Lower lobe of right lung (tissue), 2 donors: ENCODE measurements around the gene SYT3. TPM values are rescaled to one million over a fixed set of nuclear protein-coding genes. Genes with fewer than 3 reads are reported as not detected.
"Not testable (repeated sequence)": the region's sequence is repeated elsewhere in the genome, so short reads cannot be mapped to it uniquely, and the experiment has no call there.

Experiments
- ATAC-seq, 2 donors: fragments of 200-7000 bp; cut with Tn5 transposase; one replicate each; pipeline ENCODE4 v1.9.1; 2020 to 2022; ENCODE audit warnings: mild to moderate bottlenecking in 2 of 2, moderate library complexity in 2 of 2
- DNase-seq: peaks from one replicate; pipeline ENCODE4 v3.0.0-alpha.2; 2020
- H3K27ac ChIP-seq: fragments of 200-600 bp; one replicate; pipeline ENCODE4 v1.8.0; 2022
- H3K27me3 ChIP-seq: fragments of 200-600 bp; one replicate; pipeline ENCODE4 v1.8.0; 2022; ENCODE audit warnings: low read depth
- H3K36me3 ChIP-seq: fragments of 200-600 bp; one replicate; pipeline ENCODE4 v1.8.0; 2022; ENCODE audit warnings: mild to moderate bottlenecking
- H3K4me1 ChIP-seq: fragments of 200-600 bp; one replicate; pipeline ENCODE4 v1.8.0; 2022
- H3K4me3 ChIP-seq: fragments of 200-600 bp; one replicate; pipeline ENCODE4 v1.8.0; 2022; ENCODE audit warnings: mild to moderate bottlenecking
- H3K9me3 ChIP-seq: fragments of 200-600 bp; one replicate; pipeline ENCODE4 v1.8.0; 2022
- CTCF ChIP-seq: fragments of 200-600 bp; IDR thresholded peaks from one replicate; pipeline ENCODE4 v1.8.0; 2022; ENCODE audit warnings: antibody characterized with exemption, mild to moderate bottlenecking
- intact Hi-C: fragments of 100-400 bp; cut with DNase I; formaldehyde crosslinking; loops from one replicate; pipeline ENCODE4 v1.11.0; 2022
- total RNA-seq: library from RNA; stranded (reverse); fragmentation: NEBNext Ultra II Directional; extraction: Animal tissue kit (Norgen Biotek cat#: 25700); gene quantifications from one replicate; pipeline ENCODE4 v1.2.1, GENCODE V29; 2021
- donor health status: DM: no; HTN: yes; CAD: no; lungs with severe emphysema.

Gene SYT3
- total RNA-seq, 1 donor from 2014 or later = 1.2 TPM

- ATAC-seq = peak; percentile 70 to 79
- H3K36me3 ChIP-seq, H3K9me3 ChIP-seq, H3K4me3 ChIP-seq, H3K4me1 ChIP-seq, intact Hi-C loops, H3K27ac ChIP-seq, DNase-seq: not testable (repeated sequence)
- peak; percentile 8 for TF ChIP-seq CTCF
- peaks cover 23% of the 10 kb centered on the region for H3K27me3 ChIP-seq
Measured at GRCh38 chr19:50606059-50606836, 33.4 kb downstream of the SYT3 start.

GRCh38 chr19:50604264-50605073 is 35.2 kb downstream of the SYT3 start:
- intact Hi-C loops, H3K4me1 ChIP-seq, DNase-seq, H3K27ac ChIP-seq, H3K9me3 ChIP-seq, H3K36me3 ChIP-seq, H3K4me3 ChIP-seq: not testable (repeated sequence)
- H3K27me3 ChIP-seq = peaks cover 32% of the 10 kb centered on the region
- ATAC-seq = peak; percentile 41 to 57

- no peak for ATAC-seq
- no peak for DNase-seq
- Histone ChIP-seq H3K4me1 (no peaks in the 10 kb centered on the region), H3K4me3 (no peak overlapping the region), H3K27me3 (peaks cover 32% of the 10 kb centered on the region), H3K9me3 (no peaks in the 10 kb centered on the region), H3K27ac (no peak overlapping the region), H3K36me3 (no peaks in the 10 kb centered on the region)
- TF ChIP-seq CTCF = no peak
- intact Hi-C loops = no loop called here
Measured at GRCh38 chr19:50602935-50603334, 36.7 kb downstream of the SYT3 start.

GRCh38 chr19:50602496-50602895 is 37.2 kb downstream of the SYT3 start:
- H3K27ac ChIP-seq = no peak overlapping the region
- ATAC-seq (no peak), DNase-seq (no peak)
- peaks cover 32% of the 10 kb centered on the region for H3K27me3 ChIP-seq
- intact Hi-C loops = no loop called here
- no peak for TF ChIP-seq CTCF
- H3K4me1 ChIP-seq = no peaks in the 10 kb centered on the region
- H3K4me3 ChIP-seq = no peak overlapping the region
- H3K36me3 ChIP-seq = no peaks in the 10 kb centered on the region
- no peaks in the 10 kb centered on the region for H3K9me3 ChIP-seq

- Histone ChIP-seq H3K36me3 (no peaks in the 10 kb centered on the region), H3K27me3 (peaks cover 29% of the 10 kb centered on the region), H3K9me3 (no peaks in the 10 kb centered on the region), H3K4me3 (no peak overlapping the region), H3K4me1 (no peaks in the 10 kb centered on the region), H3K27ac (no peak overlapping the region)
- DNase-seq (no peak), ATAC-seq (no peak)
- intact Hi-C loops = no loop called here
- TF ChIP-seq CTCF = no peak
Measured at GRCh38 chr19:50602089-50602422, 37.6 kb downstream of the SYT3 start.
